GM12875 (cell line): ENCODE measurements around the gene COMT.

Source experiments
- H3K4me3 ChIP-seq: one replicate; pipeline ENCODE4 v1.5.1; 2011; ENCODE audit warnings: low read depth, low read length, control low read depth
- CTCF ChIP-seq: IDR thresholded peaks from 2 replicates; pipeline ENCODE4 v1.5.1; 2011; ENCODE audit warnings: low read depth, mild to moderate bottlenecking, control low read depth, inconsistent platforms, low read length, moderate library complexity, borderline replicate concordance; ENCODE audit not compliant: insufficient read depth

COMT gene

GRCh38 chr22:19970479-19971275 lies 29.1 kb downstream of the COMT start:
- TF ChIP-seq CTCF = peak; percentile 99
- H3K4me3 ChIP-seq = no peak overlapping the region

DNA sequence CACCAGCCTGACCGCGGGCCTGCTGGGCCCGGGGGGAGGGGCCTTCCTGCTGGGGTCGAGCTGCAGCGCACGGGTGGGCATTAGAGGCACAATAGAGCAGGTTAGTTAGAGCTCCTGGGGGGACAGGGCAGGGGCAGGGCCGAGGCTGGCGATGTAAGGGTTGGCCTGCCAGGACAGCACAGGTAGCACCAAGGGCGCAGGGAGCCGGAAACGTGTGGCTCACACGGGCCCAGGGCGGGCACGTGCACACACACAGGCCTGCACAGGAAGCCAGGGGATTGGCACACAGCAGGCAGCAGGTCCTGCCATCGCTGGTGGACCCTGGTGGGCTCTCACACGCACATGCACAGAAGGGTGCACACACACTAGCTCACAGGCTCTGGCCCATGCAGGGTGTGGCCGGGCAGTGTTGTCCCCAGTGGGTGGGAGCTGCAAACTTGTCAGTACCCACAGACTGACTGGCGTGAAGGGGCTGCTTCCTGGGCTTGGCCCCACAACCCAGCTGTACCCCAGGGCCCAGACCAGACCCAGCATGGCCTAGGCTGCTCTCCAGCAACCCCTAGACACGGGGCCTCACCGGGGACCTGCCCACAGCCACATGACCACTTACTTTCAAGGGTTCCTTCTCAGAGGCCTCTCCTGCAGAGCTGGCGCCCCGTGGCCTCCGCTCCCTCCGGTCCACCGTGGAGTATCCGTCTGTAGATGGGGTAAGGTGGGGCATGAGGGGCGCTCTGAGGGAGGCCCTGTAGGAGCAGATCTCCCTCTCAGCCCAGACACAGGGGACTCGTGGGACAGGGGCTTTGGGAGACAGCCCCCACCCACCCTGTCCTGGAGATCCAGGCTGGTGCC lies 29.9 kb downstream of the COMT start:
- TF ChIP-seq CTCF = no peak
- H3K4me3 ChIP-seq = no peak overlapping the region

DNA sequence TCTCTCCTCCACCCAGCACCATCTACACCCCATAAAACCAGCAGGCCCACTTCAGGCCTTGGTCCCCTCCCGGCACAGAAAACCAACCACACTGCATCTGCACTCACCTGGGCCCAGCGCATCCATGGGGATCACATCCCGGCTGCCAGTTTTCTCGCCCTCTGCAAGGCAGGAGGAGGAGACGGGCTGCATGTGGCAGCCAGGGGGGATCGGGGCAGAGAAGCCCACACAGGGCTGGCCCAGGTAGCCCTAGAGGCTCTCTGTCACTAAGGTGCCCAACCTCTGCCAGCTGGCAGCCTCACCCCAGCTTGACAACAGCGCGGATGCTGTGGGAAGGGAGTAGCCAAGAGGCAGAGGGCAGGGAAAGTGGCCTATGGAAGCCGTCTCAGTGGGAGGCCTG lies 30.7 kb downstream of the COMT start:
- TF ChIP-seq CTCF = no peak
- H3K4me3 ChIP-seq = no peak overlapping the region

DNA sequence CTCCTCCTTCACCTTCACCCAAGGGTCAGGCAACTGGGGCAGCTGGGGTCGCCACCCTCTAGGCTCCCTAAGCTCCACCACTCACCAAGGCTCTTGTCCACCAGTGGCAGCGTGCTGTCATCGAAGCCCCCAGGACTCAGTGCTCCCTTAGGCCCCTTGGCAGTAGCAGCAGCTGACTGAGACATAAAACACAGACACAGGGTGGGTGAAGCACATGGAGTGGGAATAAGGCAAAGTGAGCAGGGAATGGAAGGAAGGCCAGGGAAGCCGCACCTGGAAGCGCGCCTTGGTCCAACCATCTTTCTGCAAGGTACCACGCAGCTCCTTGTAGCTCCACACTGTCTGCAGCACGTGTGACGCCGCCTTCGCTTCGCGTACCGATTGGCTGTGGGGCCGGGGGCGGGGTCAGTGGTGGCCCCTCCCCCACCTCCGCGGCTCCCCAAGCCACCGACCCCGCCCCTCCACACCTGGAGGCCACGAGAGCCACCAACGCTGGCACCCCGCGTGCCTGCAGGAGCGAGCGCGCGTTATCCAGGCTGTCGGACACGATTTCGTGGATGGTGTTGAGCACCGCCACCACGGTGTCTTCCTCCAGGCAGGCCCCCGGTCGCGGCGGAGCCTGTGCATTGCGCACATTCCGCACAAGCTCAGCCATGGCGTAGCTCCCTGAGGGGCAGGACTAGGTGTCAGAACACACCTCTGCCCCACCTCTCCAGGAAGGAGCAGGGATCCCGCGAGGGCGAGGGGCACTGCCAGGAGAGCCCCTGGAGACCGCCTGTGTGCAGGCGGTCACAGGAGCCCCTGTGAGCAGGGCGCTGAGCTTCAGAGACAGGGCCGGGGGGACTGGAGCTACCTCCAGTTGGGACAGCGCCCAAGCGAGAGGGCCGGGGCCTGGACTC lies 31.3 kb downstream of the COMT start:
- no peak overlapping the region for H3K4me3 ChIP-seq
- TF ChIP-seq CTCF = no peak

GRCh38 chr22:19973551-19974267 lies 32.1 kb downstream of the COMT start:
- no peak for TF ChIP-seq CTCF
- H3K4me3 ChIP-seq = no peak overlapping the region

GRCh38 chr22:19974268-19974861 lies 32.8 kb downstream of the COMT start:
- TF ChIP-seq CTCF = no peak

More at GRCh38 chr22:19974268-19974861, 32.8 kb downstream of the COMT start:
- H3K4me3 ChIP-seq = no peak overlapping the region
